ENCODE results near the gene ATG2A.

ATG2A gene

DNA sequence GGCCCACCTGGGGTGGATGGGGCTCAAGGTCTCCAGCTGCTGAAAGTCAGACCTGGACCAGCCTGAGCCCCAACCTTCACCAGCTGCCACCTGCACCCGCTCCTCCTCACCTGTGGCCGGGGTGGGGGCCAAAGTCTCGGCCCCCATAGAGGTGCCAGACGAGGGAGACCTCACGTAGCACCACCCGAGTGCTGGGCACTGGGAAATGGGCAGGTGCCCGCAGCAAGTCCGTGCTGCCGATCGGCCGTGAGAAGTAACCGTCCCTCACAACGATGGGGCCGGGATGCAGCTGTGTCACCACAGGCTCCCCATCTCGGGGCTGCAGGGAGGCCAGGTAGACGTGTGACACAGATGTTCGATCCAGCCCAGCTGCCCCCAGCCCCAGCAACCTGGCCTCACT, 16.2 kb downstream of the ATG2A start:
- no peak for DNase-seq

- DNase-seq = no peak
These were observed 16.7 kb downstream of the ATG2A start for GRCh38 chr11:64900263-64900678.

- DNase-seq = no peak
These were observed 18.5 kb downstream of the ATG2A start for GRCh38 chr11:64898541-64898940.

GRCh38 chr11:64898076-64898445, 18.9 kb downstream of the ATG2A start:
- DNase-seq = no peak

DNA sequence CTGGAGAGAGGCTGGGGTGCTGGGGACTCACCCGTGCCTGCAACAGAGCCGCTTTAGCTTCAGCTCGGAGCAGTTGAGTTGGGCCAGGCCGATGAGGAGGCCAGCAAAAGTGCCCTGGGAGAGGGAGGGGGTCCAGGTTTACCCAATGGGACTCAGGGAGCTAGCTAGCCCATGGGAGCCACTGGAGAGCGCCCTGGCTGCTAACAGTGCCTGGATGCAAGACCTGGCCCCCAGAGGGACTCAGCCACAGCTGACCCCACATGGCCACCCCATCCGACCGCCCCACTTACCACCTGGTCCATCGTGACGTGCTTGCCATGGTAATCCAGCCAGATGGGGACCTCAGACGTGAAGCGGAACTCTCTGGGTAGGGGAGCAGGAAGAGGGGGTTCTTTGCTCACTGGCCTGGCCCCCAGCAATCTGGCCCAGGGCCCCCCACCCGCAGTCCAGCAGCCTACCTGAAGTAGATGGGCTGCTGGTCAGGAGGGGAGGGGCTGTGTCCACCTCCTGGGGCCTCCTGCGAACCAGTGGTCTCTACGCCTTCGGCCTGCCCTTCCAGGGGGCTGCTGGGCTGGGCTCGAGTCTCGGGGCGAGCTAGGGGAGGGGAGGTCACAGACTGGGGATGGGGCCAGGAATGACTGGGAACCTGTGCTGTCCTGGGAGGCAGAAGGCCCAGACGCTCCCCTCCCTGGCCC, 19.5 kb downstream of the ATG2A start:
- DNase-seq = no peak

DNA sequence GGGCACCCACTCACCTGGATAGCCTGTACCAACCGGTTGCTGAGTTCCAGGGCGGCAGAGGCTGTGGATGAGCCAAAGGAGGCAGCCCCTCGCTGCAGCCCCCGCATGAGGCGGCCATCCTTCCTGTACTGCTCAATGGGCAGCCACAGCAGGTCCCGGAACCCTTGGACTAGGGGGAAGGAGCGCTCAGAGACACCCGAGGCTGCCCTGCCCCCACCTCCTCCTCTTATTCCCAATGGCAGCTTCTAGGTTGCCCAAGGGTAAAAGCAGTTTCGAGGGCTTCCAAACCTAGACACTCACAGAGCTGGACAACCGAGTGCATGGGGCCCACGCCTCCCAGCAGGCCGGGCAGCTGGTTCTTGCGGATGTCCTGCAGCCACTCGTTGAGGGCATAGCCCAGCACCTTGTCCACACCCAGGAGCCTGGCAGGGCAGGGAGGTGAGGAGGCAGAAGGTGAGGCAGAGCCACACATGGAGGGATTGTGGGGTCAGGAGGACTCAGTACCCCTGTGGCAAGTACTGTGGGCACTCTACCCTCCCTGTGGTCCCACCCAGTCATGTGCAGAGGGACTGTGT, 20.5 kb downstream of the ATG2A start:
- no peak for DNase-seq

DNA sequence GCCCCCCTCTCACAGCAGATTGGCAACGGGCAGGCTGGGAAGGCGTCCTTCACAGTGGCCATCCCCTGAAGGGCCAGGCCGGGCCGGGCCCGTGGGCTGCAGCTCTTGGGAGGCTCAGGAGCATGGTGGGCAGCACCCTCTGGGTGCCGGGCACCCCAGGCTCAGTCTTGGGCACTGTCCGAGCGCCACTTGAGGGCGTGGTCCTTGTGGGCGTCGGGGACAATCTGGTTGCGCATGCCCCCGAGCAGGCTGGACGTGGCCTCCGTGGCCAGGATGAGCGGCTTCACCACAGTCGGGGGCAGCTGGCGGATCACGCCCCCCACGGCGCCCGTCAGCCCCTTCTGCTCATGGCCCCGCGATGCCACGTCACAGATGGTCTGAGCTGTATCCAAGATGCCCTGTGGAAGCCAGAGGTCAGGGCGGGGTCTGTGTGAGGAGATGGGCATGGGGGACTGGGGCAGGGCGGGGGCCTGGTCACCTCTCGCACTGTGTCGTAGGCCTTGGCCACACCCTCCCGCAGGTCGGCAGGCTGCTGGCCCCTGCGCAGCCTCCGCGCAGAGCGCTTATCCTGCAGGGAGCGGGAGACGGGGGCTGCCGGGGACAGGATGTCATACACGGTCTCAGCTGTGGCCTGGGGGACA, 22.1 kb downstream of the ATG2A start:
- DNase-seq = no peak

GRCh38 chr11:64894070-64894811, 22.8 kb downstream of the ATG2A start:
- peak; percentile 88 for DNase-seq

- DNase-seq = no peak
These were observed 23.6 kb downstream of the ATG2A start for GRCh38 chr11:64893194-64894069.

- no peak for DNase-seq
These were observed 24.2 kb downstream of the ATG2A start for GRCh38 chr11:64892838-64893193.

GRCh38 chr11:64892411-64892831, 24.6 kb downstream of the ATG2A start:
- DNase-seq = no peak

DNA sequence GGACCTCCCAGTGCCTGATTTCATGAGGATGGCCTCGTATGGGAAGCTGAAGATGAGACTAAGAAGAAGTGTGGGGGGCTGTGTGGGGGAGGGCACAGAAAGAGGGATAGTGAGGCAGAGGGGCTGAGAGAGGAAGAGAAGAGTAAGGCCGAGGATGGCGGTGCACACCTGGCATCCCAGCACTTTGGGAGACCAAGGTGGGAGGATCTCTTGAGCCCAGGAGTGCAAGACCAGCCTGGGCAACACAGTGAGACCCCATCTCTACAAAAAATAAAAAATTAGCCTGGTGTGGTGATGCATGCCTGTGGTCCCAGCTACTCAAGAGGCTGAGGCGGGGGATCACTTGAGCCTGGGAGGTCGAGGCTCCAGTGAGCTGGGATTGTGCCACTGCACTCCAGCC, 25.1 kb downstream of the ATG2A start:
- no peak for DNase-seq

DNA sequence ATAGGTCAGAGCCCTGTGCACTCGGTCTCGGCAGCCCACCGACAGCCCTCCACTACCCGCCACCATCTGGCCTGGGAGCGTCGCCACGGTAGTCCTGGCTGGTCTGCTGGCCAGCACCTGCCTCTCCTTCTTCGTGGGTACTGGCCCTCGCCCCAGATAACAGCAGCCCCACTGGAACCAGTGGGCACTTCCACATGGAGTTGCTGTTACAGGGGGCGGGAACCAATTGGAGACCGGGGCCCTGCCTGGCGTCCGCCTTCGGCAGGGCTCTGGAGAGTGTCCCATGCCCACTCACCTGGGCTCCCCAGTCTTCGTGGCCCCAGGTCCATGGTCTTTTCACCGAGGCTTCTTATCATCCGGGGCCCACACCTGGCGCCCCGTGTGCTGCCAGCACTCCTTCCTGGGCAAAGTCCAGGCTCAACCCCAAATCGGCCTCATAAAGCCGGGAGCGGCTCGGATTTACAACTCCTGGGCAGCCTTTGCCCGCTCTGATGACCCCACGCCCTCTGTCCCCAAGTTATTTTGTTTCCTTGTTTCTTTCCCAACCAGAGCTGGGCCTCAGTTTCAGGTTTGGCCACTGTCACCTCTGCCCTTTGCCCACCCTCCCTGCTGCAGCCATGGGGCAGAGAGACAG, 25.7 kb downstream of the ATG2A start:
- no peak for DNase-seq

DNA sequence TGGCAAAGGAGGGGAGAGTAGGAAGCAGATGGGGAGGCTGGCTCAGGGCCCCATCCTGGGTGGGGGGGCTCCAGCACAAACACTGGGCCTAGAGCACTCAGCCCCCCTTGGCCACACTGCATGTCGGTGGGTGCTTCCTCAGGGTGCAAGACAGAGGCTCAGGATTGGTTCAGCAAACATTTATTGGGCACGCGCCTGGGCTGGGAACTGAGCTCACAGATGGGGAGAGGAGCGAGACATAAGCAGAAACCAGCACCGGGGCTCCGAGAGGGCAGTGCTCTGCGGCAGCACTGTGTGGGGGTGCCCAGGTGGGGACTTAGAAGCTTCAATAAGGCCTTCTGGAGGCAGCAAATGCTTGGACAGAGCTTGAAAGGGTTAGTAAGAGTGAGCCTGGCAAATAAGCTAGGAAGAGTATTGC, 26.5 kb downstream of the ATG2A start:
- no peak for DNase-seq

DNA sequence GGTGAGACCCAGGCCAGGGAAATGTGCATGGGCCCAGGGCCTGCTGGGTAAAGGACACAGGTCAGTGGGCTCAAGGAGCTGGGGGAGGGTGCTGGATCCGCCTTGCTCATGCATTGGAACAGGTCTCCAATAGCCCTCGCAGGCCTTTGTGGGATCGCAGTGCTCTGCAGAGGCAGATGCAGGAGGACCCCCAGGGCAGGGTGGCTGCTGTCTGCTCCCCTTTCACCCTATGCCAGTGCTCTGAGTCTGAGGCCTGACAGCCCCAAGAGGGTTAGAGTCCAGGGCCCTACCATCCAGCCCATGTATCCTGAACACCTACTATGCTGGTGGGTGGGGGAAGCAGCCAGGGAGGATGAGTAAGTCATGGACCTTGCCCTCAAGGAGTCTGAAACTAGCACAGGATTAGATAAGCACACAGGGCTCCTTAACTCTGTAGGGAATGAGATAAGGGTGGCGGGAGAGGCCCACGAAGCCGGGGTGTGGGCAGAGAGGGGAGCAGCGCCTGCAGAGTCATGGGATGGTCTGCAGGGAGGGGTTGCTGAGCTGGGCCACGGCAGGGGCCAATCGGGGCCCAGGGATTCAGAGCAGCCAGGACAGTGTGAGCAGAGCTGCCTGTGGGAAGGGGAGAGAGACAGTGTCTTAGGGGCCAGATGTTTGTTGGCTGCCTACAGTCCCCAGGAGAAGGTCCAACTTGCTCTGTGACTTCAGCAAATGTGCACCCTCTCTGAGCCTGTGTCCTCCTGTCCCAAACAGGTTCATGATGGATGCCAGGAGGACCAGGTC, 28.1 kb downstream of the ATG2A start:
- peak; percentile 100 for DNase-seq

GRCh38 chr11:64888406-64888728, 28.6 kb downstream of the ATG2A start:
- DNase-seq = no peak

DNA sequence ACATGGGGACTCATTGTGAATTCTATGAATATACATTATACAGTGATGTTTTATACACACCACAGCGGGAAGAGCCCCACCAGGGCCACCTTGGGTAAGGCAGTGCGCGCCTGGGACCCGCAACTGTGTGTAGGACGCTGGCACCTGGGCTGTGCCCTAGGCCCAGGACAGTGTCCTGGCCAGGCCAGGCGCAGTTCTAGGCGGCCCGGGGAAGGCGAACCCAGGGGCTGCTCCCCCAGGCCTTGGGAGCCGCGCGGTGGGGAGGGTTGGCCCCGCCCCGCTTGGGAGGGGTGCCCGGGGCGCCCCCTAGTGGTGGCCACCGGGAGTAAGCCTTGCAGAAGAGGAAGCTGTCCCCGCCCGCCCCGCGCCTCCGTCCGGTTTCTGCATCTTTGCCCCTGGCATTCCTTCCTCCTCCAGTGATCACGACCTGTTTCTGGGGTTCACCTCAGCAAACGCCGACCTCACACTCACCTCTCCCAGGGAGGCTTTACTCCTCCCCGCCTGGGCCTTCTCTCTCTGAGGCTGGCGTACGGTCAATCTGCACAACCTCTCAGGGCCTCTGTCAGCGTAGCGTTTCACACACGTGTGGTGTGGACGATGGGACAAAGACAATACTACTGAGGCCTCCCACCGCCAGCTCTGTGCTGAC, 29.1 kb downstream of the ATG2A start:
- peak; percentile 83 for DNase-seq

GRCh38 chr11:64887234-64887756, 29.7 kb downstream of the ATG2A start:
- no peak for DNase-seq

GRCh38 chr11:64885367-64886286, 31.4 kb downstream of the ATG2A start:
- DNase-seq = peak; percentile 97

DNA sequence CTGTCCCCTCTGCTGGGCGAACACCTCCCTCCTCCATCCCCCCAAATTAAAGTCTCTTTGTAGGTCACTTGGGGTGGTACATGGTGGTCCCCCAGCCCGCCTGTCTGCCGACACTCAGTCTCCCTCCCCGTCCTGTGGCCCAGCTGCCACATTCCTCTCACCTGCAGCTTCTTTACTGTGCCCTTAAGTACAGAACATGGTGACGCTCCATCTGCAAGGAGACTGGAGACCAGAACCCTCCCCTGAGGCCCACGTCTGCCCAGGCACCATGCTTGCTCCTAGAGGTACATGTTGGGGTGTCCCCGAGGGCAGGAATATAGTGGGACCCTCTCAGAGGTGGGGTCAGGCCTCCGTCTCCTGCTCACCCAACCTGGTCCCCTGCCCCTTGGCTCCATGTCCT, 33.0 kb downstream of the ATG2A start:
- no peak for DNase-seq
